Glomerular endothelial cell (primary cell): ENCODE data around the gene IRF4. TPM values are rescaled to one million over a fixed set of nuclear protein-coding genes. Genes with fewer than 3 reads are reported as not detected.
"Not testable (repeated sequence)": the region's sequence is repeated elsewhere in the genome, so short reads cannot be mapped to it uniquely, and the experiment has no call there.

ENCODE experiments used
- DNase-seq: peaks from one replicate; pipeline ENCODE4 v3.0.0-alpha.2; 2011; ENCODE audit warnings: low read depth, low spot score; ENCODE audit errors: extremely low read depth
- total RNA-seq: library from RNA; depleted of rRNA; stranded (reverse); fragments of >200 nt; gene quantifications from 2 replicates; pipeline ENCODE4 v1.2.3, GENCODE V29; 2015

IRF4 gene
- total RNA-seq, 1 donor from 2014 or later, result not detected

- no peak for DNase-seq
These were observed 20.0 kb downstream of the IRF4 start for GRCh38 chr6:411402-412145.

DNA sequence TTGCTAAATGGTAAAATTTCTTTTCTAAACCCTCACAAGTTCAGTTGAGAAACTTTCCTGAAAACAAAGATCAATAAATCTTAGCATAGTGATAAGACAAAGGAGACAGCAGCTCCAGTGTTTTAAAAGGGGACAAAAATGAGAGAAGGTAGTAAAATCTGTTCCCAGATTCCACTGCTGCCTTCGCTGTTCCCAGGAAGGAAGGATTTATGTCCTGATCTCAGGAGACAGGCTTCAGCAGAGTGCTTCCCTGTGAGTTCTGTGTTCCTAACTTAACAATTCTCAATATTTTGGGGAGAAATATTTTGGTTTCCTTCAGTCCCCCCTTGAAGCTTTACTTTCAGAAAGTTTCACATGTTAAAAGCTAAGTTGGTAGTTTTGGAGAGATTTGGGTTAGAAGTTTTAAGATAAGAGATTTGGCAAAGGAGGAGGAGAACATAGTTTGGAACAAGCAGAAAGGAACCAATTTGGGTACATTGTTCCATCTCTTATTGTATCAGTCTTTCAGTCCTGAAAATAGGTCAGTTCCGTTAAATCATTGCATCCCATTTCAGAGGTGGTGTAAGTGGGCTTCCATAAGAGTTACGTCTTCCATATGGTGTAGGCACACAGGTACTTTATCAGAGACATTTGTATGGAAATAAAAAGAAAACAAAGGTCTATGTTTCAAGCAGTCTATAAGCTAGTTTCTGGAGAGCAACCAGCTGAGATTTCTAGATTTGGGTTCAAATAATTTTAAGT is 20.8 kb downstream of the IRF4 start:
- DNase-seq, result no peak

DNA sequence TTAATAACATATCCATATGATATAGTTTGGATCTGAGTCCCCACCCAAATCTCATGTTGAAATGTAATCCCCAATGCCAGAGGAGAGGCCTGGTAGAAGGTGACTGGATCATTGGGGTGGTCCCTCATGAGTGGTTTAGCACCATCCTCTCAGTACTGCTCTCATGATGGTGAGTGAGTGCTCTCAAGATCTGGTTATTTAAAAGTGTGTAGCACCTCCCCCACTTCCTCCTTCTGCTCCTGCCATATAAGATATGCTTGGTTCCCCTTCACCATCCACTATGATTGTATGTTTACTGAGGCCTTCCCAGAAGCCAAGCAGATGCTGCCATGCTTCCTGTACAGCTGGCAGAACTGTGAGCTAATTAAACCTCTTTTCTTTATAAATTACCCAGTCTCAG is 22.9 kb downstream of the IRF4 start:
- no peak for DNase-seq

DNA sequence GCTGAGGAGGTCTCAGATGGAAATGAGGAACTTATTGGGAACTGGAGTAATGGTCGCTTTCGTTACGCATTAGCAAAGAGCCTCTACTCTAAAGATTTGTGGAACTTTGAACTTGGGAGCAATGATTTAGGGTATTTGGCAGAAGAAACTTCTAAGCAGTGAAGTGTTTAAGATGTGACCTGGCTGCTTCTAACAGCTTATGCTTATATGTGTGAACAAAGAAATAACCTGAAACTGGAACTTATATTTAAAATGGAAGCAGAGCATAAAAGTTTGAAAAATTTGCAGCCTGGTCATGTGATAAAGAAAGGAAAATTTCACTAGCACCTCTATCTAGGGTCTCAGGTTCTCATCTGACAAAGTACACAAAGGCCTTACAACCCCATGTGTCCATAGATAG is 23.5 kb downstream of the IRF4 start:
- DNase-seq, result no peak

DNA sequence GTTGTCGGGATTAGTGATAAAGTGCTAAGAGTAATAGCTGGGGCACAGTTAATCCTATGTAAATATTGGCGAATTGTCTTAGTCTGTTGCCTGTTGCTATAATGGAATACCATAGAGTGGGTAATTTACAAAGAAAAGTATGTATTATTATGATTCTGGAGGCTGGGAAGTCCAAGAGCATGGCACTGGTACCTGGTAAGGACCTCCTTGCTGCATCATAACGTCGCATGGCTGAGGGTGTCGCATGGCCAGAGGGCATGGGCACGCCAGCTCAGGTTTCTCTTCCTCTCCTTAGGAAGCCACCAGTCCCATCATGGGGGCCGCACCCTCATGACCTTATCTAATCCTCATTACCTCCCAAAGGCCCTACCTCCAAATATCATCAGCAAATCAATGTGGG is 29.7 kb downstream of the IRF4 start:
- DNase-seq, result no peak

DNA sequence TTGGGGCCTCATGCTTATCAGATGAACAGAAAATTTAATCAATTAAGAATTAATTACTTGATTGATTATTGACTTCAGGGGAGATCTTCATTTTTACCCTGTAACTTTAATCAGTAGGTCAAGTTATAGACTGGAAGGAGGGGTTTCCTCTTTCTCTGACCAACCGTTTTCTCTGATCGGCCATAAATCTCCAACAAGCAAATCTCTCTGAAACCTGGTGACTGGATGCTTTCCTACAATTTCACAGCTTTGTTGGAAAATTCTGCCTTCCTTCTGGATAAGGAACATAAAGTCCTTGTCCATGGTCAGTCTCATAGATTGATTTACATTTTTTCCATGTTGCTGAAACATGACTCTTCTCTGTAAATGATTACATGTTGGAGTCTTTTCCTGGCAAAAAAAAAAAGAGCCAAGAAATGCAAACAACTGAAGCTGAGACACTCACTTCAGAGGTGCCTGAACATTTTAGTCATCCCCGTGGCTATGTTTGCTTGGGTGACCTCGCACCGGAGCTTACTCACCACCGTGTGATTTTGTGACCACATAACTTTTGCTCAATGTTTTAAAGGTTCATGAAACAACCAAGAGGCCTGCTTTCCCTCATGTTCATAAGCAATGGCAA is 31.0 kb downstream of the IRF4 start:
- DNase-seq, result no peak

DNA sequence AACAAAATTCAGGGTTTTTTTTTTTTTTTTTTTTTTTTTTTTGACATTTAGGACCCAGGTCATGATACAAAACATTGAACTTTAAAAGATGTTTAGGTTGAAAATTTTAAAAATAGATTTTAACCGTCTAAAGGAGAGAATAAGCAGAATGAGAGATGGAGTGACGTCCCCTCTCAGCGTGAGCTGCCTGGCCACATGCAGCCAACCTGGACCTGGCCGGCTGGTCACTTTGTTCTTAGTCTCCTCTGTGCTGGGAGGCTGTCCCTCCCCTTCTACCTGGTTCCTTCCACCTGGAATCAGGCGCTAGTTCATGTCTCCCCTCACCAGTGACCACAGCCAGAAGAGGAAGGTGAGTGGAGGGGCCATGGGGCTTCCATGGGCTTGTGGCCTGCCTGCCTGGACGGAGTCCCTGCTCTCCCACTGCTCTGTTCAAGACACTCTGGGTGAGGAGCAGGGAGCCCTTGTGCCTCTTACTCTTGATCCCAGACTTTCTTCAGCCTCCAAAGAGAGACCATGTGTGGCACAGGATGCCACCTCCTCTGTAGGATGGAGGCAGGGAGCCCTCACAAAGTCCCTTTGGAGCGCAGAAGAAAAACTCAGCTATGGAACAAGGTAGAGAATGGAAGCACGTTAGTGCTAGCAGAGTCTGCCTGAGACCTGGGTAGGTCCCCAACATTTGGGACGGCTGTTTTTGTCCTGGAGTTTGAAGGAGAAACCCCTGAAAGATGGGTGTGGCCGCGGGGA is 31.7 kb downstream of the IRF4 start:
- no peak for DNase-seq

- no peak for DNase-seq
These were observed 32.3 kb downstream of the IRF4 start for GRCh38 chr6:423799-424345.

- DNase-seq, result no peak
These were observed 33.3 kb downstream of the IRF4 start for GRCh38 chr6:424741-425417.

DNA sequence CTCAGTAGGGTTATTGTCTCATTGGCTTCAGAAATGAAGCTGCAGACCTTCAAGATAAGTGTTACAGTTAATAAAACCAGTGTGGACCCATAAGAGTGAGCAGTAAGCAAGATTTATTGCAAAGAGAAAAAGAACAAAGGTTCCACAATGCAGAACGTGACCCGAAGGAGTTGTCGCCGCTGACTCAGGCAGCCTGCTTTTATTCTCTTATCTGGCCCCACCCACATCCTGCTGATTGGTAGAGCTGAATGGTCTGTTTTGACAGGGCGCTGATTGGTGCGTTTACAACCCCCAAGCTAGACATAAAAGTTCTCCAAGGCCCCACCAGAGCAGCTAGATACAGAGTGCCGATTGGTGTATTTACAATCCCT is 33.9 kb downstream of the IRF4 start:
- DNase-seq, result not testable (repeated sequence)

DNA sequence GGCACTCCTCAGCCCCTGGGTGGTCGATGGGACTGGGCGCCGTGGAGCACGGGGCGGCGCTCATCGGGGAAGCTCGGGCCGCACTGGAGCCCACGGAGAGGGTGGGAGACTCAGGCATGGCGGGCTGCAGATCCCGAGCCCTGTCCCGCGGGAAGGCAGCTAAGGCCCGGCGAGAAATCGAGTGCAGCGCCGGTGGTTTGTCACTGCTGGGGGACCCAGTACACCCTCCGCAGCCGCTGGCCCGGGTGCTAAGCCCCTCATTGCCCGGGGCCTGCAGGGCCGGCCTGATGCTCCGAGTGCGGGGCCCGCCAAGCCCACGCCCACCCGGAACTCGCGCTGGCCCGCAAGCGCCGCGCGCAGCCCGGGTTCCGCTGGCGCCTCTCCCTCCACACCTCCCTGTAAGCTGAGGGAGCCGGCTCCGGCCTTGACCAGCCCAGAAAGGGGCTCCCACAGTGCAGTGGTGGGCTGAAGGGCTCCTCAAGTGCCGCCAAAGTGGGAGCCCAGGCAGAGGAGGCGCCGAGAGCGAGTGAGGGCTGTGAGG is 34.7 kb downstream of the IRF4 start:
- DNase-seq, result not testable (repeated sequence)

GRCh38 chr6:428047-428603 is 36.6 kb downstream of the IRF4 start:
- no peak for DNase-seq

GRCh38 chr6:429515-430121 is 38.1 kb downstream of the IRF4 start:
- no peak for DNase-seq

DNA sequence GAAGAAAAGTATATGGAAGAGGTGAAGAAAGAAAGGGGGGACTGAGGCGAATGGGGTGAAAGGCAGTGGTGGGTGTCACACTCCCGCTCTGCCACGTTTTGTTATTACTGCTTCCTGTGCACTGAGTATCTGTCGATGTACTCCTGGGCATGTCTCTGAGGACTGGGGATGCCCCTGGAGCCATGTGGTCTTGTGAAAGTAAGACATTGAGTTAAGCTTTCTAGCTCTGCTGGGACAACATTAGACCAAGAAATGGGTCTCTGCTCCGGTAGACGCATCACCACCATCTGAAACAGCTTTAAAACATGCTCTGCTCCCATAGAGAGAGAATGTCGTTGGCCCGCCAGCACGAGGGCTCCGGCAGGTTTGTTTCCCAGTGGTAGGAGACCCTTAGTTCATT is 40.0 kb downstream of the IRF4 start:
- DNase-seq, result no peak

DNA sequence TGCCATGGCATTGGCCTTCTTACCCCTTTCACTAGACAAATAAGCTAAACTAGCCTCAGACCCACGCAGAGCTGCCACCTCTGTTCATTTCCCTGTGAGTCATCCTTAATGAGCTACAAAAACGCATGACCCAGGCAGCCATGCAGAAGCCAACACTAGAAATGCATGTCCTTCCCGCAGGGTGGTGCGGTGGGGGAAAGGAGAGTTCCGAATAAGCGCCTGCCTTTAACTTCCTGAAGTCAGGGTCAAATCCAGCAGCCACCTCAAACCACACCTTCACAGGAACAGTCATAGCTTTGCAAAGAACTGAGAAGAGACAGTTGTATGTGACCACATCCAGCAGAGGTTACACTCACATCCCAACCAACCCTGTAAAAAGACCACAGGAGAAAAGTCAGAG is 40.4 kb downstream of the IRF4 start:
- no peak for DNase-seq

GRCh38 chr6:434051-434705 is 42.6 kb downstream of the IRF4 start:
- DNase-seq, result no peak

GRCh38 chr6:435441-436307 is 44.1 kb downstream of the IRF4 start:
- no peak for DNase-seq
